ENCODE measurements around the gene ABCA7.

Gene ABCA7

GRCh38 chr19:1041835-1042685 lies 2.2 kb downstream of the ABCA7 start:
- no peak for DNase-seq

DNA sequence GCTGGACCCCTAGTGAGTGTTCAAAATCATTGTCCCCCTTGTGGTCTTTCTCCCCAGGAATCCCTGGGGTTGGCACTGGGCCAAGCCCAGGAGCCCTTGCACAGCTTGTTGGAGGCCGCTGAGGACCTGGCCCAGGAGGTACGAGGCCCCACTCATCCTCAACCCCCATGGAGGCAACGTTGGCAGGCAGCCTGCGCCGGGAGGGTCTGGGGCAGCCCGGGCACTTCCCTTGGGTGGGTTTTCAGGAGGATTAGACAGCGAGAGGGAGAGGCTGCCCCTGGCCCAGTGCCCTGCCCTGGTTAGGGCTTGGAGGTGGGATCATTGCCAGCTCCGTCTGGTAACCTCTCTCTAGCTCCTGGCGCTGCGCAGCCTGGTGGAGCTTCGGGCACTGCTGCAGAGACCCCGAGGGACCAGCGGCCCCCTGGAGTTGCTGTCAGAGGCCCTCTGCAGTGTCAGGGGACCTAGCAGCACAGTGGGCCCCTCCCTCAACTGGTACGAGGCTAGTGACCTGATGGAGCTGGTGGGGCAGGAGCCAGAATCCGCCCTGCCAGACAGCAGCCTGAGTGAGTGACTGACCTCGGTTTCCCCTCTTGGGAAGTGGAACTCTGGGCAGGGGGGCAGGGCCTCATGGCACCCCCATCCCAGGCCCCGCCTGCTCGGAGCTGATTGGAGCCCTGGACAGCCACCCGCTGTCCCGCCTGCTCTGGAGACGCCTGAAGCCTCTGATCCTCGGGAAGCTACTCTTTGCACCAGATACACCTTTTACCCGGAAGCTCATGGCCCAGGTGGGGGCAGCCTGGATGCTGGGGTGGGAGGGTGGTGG lies 3.0 kb downstream of the ABCA7 start:
- DNase-seq = no peak

- DNase-seq = peak; percentile 89
Measured at GRCh38 chr19:1045247-1045603, 5.3 kb downstream of the ABCA7 start.

DNA sequence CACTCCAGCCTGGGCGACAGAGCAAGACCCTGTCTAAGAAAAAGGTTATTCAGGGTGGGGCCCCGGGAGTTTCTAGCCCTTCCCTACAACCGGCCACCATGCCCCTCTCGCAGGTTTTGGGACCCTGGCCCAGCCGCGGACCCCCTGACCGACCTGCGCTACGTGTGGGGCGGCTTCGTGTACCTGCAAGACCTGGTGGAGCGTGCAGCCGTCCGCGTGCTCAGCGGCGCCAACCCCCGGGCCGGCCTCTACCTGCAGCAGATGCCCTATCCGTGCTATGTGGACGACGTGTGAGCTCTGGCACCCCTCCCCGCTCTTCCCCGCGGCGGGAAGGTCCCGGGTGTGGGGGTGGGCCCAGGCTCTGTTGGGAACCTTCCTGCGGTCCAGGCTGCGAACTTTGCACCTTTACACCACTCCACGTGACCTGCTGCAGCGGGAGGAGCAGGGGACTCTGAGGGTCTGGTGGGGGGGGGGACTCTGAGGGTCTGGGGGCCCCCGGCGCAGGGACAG lies 6.3 kb downstream of the ABCA7 start:
- DNase-seq = no peak

DNA sequence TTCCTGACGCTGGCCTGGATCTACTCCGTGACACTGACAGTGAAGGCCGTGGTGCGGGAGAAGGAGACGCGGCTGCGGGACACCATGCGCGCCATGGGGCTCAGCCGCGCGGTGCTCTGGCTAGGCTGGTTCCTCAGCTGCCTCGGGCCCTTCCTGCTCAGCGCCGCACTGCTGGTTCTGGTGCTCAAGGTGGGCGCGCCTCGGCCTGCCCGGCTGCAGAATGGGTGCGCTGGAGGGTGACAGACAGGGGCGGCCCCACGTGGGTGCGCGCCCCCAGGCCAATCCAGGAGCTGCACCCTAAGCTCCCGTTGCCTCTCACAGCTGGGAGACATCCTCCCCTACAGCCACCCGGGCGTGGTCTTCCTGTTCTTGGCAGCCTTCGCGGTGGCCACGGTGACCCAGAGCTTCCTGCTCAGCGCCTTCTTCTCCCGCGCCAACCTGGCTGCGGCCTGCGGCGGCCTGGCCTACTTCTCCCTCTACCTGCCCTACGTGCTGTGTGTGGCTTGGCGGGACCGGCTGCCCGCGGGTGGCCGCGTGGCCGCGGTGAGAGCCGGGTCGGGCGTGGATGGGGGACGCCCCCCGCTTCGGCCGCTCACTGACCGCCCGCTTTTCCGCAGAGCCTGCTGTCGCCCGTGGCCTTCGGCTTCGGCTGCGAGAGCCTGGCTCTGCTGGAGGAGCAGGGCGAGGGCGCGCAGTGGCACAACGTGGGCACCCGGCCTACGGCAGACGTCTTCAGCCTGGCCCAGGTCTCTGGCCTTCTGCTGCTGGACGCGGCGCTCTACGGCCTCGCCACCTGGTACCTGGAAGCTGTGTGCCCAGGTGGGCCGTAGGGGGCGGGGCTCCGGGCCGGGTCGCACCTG lies 7.2 kb downstream of the ABCA7 start:
- no peak for DNase-seq

GRCh38 chr19:1047696-1048147 lies 7.8 kb downstream of the ABCA7 start:
- DNase-seq = no peak

GRCh38 chr19:1049106-1049505 lies 9.2 kb downstream of the ABCA7 start:
- peak in 1 of 2 experiments; percentile 20 for DNase-seq

DNA sequence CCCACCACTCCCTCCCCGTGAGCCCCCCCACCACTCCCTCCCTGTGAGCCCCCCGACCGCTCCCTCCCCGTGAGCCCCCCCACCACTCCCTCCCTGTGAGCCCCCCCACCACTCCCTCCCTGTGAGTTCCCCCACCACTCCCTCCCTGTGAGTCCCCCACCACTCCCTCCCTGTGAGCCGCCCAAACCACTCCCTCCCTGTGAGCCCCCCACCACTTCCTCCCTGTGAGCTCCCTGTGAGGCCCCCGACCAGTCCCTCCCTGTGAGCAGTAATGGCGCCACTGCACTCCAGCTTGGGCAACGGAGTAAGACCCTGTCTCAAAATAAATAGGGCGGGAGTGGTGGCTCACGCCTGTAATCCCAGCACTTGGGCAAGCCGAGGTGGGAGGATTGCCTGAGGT lies 9.9 kb downstream of the ABCA7 start:
- no peak for DNase-seq

GRCh38 chr19:1050989-1051788 lies 11.3 kb downstream of the ABCA7 start:
- no peak for DNase-seq

GRCh38 chr19:1051791-1052190 lies 11.9 kb downstream of the ABCA7 start:
- no peak for DNase-seq

DNA sequence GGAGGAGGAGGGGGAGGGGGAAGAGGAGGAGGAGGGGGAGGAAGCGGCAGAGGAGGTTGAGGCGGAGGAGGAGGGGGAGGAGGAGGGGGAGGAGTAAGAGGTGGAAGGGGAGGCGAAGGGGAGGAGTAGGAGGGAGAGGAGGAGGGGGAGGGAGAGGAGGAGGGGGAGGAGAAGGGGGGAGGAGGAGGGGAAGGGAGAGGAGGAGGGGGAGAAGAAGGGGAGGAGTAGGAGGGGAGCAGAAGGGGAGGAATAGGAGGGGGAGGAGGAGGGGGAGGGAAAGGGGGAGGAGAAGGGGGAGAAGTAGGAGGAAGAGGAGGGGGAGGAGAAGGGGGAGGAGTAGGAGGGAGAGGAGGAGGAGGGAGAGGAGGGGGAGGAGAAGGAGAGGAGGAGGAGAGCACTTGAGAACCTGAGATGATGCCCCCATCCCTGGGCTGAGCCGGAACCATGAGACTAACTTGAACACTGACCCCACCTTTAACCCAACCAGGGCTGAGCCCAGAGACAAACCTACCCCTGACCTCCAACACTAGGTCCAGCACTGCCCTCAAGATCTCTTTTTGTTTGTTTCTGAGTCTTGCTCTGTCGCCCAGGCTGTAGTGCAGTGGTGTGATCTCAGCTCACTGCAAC lies 12.6 kb downstream of the ABCA7 start:
- no peak for DNase-seq

- peak in 1 of 2 experiments; percentile 20 for DNase-seq
Measured at GRCh38 chr19:1053176-1054101, 13.5 kb downstream of the ABCA7 start.

GRCh38 chr19:1054102-1055027 lies 14.5 kb downstream of the ABCA7 start:
- DNase-seq = no peak

- DNase-seq = no peak
Measured at GRCh38 chr19:1055028-1055425, 15.1 kb downstream of the ABCA7 start.

DNA sequence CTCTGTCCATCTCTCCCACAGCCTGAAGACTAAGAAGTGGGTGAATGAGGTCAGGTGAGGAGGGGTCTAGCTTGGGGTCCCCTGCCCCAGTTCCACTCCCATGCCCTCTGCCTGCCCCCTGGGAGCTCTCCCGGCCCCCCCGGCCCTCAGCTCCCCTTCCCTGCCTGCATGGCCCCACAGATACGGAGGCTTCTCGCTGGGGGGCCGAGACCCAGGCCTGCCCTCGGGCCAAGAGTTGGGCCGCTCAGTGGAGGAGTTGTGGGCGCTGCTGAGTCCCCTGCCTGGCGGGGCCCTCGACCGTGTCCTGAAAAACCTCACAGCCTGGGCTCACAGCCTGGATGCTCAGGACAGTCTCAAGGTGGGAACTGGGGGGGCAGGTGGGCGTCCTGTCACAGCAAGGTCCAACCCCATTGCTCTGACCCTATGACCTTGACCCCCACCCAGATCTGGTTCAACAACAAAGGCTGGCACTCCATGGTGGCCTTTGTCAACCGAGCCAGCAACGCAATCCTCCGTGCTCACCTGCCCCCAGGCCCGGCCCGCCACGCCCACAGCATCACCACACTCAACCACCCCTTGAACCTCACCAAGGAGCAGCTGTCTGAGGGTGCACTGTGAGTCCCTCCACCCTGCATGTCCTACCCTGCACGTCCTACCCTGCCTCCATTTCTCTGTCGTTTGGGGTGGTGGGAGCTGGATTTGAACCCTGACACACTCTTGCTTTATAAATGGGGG lies 16.1 kb downstream of the ABCA7 start:
- DNase-seq = no peak

DNA sequence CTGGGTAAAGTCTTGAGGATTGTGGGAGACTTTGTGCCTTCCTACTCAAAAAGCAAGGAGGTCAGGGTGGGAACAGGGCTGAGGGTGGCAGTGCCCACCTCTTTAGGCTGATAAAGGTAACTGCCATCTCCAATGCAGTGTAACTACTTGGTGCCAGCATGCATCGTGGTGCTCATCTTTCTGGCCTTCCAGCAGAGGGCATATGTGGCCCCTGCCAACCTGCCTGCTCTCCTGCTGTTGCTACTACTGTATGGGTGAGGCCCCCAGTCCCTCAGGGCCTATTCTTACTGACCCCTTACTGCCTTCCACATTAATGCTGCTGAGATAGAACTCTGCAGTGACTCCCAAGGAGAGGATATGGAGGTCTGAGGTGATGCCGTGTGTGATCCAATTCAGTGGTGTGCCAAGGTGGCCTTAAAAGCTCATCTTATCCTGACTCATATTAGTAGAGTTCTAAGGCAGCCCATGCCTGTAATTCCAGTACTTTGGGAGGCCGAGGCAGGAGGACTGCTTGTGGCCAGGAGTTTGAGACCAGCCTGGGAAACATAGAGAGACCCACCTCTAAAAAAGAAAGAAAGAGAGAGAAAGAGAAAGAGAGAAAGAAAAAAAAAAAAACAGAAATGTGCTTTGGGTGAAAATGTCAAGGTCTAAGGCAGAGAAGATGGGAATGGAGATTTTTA lies 17.4 kb downstream of the ABCA7 start:
- DNase-seq = peak; percentile 49 to 56

GRCh38 chr19:1058112-1058511 lies 18.2 kb downstream of the ABCA7 start:
- no peak for DNase-seq

DNA sequence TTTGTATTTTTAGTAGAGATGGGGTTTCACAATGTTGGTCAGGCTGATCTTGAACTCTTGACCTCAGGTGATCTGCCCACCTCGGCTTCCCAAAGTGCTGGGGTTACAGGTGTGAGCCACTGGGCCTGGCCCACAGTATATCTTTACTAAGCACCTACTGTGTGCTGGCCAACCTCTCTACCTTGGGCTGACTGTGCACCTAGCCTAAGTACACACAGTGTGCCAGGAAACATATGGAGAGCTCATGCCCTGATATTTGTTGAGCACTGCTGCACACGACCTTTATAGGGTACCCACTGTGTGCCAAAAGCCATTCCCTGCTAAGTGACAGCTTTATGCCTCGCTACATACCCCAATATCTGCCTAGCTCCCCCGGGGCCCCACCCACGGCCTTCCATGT lies 20.8 kb downstream of the ABCA7 start:
- no peak for DNase-seq

Data from activated T-cell treated with anti-CD3 and anti-CD28 coated beads, Interleukin-2, amount 50 U/mL, for 48 hours (primary cell).